T1000 (cell line): ENCODE results near the gene CDH4.
"Not testable (repeated sequence)": the region's sequence is repeated elsewhere in the genome, so short reads cannot be mapped to it uniquely, and the experiment has no call there.

Source experiments
- DNase-seq: peaks from one replicate; lab custom pipeline; 2025; ENCODE audit warnings: mixed read lengths; lab: John Stamatoyannopoulos, UW

The CDH4 gene

DNA sequence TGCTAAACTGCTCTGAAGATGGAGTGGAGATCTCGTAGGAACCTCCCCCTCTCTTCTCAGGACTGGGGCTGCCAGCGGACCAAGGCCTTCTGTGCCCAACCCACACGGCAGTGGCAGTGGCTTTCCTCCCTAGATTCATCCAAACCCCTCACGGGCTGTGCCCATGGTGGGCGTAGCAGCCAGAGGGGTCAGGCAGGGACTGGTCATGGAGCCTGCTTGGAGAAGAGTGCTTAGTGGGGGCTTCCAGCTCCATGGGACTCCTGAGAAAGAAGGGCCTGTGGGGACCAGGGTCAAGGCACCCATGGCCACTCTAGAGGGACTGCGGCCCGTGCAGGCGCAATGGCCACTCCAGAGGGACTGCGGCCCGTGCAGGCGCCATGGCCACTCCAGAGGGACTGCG is 727.0 kb downstream of the CDH4 start:
- DNase-seq, result no peak

- DNase-seq, result no peak
These were observed 727.9 kb downstream of the CDH4 start for GRCh38 chr20:61979701-61980635.

DNA sequence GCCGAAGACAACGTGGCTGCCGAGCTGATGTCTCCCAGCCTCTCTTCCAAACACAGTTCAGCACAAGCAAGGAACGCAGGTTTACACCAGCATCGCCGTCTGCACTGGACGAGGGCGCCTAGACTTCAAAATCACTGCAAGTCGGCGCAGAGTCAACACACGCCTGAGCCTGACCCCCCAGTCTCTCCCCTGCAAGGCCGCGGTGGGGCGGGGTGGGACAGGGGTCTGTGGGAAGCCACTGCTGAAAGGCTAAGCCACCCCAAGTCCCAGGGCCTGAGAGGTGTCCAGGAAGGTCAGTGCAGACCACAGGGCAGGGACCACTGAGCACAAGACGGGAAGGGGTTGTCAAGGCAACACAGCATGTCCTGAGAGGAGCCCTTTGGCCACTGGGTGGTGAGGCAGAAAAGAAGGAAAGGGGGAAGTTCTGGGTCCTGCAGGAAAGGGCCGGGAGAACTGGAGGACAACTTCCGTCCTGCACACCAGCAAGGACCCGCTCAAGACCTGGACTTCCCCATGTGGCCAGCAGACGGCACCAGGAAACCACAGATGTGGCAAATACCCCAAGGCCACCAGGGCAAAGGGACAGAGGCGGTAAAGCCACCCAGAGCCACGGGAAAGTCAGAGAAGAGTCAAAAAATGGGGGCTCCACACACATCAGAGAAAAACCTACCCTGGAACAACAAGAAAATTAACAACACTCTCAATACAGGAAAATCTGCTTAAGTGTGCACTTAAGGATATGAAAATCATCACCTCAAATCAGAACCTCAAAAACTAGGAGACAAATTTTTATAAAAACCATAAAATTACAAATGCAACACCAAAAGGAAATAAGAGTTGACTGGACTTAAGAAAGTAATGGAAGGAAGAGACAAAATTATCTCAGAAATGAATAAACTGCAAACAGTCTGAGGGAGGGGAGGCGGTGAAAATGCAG is 728.9 kb downstream of the CDH4 start:
- no peak for DNase-seq

GRCh38 chr20:61981691-61982090 is 729.6 kb downstream of the CDH4 start:
- not testable (repeated sequence) for DNase-seq

DNA sequence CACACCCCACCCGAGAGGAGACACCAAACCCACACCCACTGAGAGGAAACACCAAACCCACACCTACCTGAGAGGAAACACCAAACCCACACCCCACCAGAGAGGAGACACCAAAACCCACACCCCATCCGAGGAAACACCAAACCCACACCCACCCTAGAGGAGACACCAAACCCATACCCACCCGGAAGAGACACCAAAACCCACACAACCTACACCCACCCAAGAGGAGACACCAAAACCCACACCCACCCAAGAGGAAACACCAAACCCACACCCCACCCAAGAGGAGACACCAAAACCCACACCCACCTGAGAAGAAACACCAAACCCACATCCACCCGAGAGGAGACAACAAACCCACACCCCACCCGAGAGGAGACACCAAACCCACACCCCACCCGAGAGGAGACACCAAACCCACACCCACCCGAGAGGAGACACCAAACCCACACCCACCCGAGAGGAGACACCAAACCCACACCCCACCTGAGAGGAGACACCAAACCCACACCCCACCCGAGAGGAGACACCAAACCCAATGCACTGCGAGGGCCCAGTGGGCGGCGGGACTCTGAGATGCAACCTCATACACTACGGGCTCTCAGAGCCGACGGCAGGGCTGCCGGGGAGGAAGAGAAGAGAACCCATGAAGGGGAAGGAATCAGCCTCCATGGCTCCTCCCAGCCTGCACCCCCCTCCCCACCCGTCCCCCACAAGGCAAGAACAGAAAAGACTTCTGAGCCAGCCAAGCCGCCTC is 730.3 kb downstream of the CDH4 start:
- no peak for DNase-seq

DNA sequence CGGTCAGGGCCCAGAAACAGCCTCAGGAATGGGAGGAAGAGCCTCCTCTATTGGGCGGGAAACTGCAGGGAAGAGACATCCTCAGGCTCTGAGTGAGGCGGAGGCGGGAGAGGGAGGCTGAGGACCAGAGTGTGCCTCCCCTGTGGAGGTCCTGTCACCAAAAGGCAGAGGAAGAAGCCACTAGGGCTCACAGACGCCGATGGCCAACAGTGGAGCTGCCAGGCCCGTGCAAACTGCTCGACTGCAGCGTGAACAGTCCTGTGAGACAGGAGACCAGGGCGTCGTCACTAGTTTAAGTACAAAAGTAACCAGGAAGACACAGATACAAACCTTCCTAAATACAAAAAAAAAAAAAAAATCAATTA is 730.9 kb downstream of the CDH4 start:
- no peak for DNase-seq

DNA sequence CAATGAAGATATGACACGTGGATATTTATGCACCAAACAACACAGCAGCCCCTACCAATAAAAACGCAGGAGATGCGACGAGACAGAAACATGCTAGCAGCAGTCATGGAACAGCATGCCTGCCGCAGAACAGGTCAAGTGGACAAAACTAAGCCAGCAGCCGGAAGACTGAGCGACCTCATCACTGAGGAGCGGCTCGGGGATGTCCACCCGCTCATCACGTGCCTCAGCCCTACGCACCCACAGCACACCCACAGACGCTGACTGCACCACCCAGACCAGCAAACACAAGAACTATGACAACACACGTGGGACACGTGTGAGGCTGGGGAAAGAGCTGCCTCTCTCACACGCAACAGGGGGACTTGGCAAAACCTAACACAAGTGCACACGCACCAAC is 731.9 kb downstream of the CDH4 start:
- no peak for DNase-seq

GRCh38 chr20:61984431-61984830 is 732.4 kb downstream of the CDH4 start:
- DNase-seq, result not testable (repeated sequence)

GRCh38 chr20:61985096-61985495 is 733.0 kb downstream of the CDH4 start:
- DNase-seq, result no peak

- DNase-seq, result no peak
These were observed 734.8 kb downstream of the CDH4 start for GRCh38 chr20:61986762-61987321.

GRCh38 chr20:61988665-61989064 is 736.6 kb downstream of the CDH4 start:
- no peak for DNase-seq

GRCh38 chr20:61989741-61990140 is 737.7 kb downstream of the CDH4 start:
- no peak for DNase-seq
